SW480 (cell line): ENCODE measurements around the gene ASXL1.
A peak's percentile ranks its signal among the peaks of the same experiment; 100 is the strongest.
"Not testable (repeated sequence)": the region's sequence is repeated elsewhere in the genome, so short reads cannot be mapped to it uniquely, and the experiment has no call there.

Experiments used
- DNase-seq: peaks from one replicate; pipeline ENCODE4 v3.0.0-alpha.2; 2016; ENCODE audit warnings: low spot score

Gene ASXL1

DNA sequence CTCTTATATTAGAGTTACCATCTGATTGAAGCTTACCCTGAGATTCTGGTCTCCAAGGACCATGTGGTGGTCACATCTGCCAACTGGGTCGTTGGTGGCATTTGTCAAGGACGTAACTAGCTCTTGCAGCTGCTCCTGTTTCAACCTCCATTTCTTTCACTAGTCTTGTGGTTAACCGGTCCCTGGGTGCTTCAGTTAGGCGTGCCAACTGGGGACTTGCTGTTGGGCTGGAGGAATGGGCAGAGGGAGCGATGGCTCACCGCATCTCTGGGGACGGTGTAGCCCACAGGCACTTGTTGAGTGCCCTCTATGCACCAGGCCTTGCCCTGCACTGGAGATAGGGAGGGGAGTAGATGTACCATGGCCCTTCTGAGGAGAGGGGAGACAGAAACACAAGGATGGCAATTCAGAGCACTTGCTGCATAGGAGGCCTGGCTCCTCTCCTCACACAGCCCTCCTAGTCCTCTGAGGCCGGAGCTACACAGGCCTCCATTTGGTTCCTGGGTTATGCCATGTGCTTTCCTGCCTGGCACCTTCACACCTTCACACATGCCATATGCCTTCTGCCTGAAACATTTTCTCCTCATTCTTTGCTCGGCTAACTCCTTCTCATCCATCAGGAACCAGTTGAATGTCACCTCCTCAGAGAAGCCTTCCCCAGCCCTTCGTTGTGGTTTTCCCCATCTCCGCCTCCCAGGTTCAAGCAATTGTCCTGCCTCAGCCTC lies 20.0 kb upstream of the ASXL1 start:
- no peak for DNase-seq

DNA sequence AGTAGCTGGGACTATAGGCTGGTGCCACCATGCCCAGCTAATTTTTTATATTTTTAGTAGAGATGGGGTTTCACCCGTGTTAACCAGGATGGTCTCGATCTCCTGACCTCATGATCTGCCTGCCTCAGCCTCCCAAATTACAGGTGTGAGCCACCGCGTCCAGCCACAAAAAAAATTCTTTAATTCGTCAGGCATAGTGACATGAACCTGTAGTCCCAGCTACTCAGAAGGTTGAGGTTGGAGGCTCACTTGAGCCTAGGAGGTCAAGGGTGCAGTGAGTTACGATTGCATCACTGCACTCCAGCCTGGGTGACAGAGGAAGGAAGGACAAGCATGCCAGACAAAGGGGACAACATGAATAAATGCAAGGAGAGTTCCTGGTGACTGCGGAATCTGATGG lies 19.5 kb upstream of the ASXL1 start:
- no peak for DNase-seq

DNA sequence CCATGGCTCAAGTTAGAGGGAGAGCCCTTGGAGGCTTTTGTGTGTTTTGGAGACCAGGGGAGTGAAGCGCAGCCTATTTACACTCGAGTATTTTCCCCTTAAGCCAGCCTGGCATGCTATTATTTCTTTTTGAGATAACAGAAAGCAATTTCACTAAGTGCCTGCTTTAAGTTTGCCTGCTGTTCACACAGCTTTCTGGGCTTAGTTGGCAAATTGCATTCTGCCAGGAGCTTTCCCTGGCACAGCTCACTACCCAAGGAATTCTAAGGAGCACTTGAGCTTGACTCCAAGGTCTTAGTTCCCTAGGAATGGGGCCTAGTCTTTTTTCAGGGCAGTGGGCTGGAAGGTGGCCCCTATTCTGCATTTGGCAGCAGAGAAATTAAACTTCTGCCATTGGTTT lies 19.0 kb upstream of the ASXL1 start:
- no peak for DNase-seq

DNA sequence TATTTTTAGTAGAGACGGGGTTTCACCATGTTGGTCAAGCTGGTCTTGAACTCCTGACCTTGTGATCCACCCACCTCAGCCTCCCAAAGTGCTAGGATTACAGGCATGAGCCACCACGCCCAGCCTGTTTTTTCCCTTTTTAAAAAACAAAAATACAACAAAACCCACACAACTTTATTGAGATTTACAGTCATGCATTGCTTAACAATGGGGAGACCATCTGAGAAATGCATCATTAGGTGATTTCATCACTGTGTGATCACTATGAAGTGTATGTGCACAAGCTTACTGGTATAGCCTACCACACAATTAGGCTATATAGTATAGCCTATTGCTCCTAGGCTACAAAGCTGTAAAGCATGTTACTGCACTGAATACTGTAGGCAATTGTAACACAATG lies 17.1 kb upstream of the ASXL1 start:
- DNase-seq, result not testable (repeated sequence)

DNA sequence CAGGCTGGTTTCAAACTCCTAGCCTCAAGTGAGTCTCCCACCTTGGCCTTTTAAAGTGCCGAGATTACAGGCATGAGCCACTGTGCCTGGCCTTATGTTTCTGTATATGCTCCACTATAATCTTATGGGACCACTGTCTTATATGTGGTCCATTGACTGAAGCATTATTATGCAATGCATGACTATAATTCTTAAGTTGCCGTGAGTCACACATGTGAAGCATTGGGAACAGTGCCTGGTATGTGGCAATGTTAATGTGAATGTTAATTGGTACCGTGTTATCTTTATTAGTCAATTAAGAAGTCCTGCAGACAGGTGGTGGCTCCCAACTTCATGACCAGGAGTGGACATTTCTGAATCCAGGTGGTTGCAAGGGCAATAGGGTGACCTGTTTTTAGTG lies 14.7 kb upstream of the ASXL1 start:
- no peak for DNase-seq

DNA sequence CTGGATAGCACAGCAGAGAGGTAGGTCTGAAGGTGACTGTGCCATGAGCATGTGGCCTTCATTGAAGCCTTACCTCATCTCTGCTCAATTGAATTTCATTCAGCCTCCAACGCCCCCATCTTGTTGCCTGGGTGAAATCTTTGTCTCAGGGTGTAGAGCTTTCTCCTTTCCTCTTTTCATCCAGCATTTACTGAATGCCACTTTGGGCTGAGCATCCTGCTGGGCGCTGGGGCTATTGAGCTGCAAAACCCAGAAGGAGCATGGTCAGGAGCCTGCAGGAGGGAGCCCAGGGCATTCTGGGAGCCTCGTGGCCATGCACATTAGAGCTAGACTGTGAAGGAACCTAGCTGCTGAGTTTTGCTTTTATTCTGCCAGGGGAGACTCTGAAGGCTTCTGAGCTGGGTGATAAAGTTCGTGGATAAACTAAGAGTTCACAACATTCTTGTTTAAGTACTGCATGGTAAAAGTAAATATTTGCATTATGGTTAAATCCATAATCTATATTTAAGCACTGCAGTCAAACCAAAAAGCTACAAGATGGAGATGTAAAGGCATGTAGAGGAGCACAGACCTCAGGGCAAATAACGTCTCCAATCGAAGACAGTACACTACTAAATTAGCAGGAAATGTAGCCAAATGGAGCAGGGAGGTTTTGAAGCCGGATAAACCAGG lies 13.2 kb upstream of the ASXL1 start:
- no peak for DNase-seq

DNA sequence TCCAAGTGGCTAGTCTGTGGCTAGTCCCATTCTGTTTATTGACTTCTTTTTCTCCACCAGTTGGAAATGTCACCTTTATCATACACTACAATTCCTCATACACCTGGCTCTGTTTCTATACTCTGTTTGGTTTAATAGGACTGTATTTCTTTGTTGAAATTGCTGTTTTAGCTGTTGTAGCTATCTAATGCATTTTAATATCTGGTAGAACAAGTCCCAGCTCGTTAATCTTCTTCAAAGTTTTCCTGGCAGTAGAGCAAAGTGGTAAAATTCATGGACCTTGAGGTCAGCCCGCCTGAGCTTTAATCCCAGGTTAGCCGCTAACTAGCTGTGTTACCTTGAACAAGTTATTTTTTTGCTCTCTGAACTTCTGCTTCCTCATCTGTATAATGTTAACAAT lies 9.9 kb upstream of the ASXL1 start:
- no peak for DNase-seq

DNA sequence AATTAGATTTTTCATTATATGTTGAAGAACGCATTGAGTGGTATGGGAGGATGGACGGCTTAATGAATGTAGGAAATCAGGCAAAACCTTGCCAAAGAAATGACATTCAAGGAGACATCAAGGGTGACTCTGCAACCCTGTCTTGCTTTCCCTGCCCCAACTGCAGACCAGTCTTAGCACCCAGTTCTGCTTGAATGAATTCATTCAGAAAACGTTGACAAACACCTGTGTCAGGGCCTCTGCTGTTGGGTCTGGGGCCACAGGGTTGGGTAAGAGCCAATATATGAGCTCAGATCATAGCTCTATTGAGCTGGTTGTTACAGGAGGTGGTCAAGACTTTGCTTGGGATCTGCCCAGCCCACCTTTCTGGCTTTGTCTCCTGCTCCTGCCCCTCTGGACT lies 7.7 kb upstream of the ASXL1 start:
- DNase-seq, result no peak

DNA sequence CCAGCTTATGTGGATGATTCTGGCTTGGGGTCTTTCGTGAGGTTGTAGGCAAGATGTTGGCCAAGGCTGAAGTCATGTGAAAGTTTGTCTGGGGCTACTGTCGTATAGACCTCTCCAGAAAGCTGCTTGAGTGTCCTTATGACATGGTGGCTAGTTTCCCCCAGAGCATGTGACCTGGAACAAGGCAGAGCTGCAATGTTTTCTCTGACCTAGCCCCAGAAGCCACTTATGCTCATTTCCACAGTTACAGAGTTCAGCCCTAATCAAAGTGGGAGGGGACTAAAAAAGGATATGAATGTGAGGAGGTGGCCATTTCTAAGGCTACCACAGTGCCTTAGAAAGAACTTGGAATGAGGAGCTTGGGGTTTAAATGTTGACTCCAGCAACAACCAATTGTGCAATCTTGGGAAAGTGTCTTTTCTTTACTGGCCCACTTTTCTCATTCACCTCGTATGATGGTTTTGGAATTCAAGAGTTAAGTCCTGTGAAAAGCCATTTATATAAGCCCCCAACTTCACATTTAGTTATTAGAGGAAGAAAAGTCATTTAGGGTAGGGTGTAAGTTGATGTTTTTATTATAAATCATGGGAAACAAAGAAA lies 5.9 kb upstream of the ASXL1 start:
- DNase-seq, result no peak

DNA sequence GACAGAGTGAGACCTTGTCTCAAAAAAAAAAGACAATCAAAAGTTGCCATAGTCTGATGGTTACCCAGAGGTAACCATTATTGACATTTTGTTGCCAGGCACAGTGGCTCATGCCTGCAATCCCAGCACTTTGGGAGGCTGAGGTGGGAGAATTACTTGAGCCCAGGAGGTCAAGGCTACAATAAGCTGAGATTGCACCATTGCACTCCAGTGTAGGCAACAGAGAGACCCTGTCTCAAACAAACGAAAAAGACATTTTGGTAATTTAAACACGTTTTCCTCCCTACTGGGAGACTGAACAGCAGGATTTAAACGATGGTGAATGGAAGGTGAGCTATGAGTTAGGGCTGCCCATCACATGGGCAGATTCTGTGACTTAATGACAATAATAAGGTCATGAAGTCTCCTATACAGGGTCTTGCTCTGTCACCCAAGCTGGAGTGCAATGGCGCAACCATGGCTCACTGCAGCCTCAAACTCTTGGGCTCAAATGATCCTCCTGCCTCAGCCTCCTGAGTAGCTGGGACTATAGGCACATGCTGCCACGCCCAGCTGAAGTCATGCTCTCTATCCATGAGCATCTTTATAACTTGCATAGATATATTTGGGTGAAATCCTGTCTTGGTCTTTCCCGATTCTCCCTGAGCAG lies 4.2 kb upstream of the ASXL1 start:
- DNase-seq, result no peak

DNA sequence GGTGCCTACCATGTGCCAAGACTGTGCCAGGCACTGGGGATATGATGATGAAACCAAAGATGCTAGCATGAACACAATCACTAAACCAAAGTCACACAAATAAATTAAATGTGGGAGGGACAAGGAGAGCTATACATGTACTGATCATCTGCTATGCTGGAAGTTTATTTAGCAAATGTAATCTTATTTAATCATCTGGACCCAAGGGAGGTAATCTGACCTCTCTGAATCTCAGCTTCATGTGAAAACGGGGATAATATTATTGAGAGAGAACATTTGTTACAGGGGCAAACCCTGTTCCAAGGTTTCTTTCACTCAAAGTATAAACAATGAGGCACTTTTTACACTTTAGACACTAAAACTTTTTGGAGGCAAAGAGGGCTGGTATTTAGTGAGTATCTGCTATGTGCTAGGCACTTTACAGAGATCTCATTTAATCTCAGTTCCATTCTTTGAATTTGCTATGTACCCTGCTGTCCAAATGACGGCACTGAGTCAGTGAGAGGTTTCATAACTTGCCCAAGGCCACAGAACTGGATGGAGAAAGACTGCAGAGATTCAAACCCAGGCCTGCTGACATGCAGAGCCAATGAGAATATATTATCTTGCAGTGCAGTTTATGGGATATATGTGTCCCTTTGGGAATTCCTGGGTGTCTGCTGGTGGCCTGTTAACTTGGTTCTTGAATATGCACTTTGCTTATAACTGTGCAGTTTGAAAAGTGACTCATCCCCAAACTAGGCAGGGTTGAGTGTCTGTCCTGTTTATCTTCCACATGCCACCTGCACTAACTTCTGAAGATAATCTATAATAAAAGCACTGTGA lies 3.3 kb upstream of the ASXL1 start:
- DNase-seq, result peak; percentile 45

DNA sequence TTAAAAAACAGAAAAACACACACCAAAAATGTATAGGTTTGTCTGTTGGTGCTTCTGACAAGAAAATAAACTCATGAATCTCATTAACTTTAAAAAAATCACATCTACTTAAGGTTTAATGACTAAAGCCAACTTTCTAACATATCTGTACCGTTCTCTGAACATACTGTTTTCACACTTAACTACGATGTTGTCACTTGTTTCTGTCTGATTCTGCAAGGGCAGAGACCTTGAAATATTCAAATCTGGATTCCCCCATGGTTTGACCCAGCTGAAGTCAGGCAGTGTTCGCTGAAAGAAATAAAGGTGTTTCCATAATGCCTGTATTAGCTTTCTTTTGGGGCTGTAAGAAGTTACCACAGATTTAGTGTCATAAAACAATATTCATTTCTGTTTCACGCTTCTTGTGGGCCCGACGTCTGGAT lies 2.7 kb upstream of the ASXL1 start:
- no peak for DNase-seq

DNA sequence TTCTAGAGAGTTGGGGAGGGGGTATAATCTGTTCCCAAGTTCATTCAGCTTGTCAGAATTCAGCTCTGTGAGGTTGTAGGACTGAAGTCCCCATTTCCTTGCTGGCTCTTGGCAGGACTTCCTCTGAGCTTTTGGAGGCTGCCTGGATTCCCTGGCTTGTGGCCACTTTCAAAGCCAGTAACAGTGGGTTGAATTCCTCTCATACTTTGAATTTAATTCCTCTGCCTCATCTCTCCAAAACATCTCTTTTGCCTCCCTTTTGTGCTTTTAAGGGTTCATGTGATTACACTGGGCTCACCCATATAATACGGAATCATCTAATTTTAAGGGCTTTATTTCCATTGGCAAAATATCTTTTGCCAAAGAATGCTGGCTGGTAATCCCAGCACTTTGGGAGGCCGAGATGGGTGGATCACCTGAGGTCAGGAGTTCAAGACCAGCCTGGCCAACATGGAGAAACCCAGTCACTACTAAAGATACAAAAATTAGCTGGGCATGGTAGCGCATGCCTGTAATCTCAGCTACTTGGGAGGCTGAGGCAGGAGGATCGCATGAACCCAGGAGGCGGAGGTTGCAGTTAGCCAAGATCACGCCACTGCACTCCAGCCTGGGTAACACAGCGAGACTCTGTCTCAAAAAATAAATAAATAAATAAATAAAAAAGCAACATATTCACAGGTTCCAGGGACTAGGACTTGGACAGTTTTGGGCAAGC lies 2.1 kb upstream of the ASXL1 start:
- not testable (repeated sequence) for DNase-seq

DNA sequence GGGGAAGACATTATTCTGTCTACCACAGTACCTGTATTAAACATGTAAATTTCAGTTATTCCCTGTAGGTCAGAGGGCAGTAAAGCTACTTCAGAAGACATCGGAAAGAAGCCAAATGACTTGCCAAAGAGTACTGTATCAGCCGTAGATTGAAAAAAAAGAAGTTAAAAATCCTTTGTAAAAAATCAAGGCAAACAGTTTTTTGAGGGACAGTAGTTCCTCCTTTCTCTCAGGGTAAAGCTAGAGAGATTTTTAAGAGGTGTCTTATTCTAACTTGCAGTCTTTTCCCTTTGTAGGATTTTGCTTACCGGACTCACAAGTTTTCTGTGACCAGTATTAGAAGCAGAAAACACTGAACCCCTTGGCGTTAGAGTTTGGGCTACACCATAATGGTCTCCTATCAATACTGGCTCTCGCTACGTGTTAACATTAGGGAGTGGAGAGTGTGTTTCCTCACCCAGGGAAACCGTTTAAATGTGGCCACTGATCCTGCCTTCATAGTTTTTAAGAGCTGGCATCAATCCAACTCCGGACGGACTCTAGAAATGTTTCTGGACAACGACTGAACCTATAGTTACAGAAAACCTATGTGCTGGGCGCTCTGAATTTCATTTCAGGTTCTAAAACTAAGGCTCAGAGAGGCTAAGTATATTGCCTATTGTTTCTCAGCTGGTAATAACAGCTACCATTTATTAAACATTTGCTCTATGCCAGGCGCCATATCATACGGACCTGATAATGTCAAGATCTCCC lies 1.3 kb upstream of the ASXL1 start:
- DNase-seq, result no peak

DNA sequence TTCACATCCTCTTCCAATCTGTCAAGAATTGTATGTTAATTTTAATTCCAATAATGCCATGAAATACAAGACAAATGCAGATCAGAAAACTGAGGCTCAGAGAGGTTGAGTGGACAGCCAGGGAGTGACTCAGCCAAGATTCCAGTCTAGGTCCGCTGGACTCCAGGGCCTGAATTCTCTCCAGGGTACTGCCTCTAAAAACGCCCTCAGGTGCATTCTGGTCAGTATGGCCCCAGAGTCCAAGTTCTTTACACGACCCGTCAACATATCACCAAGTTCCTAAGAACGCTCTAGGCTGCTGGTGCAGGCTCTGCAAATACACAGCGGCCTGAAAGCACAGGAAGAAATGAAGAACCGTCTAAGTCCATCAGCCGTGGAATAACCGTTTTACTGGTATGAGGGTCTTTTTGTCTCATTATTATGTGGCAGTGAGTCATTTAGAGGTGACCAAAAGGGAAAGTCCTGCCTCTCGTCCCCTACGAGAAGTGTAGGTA lies 709 bp upstream of the ASXL1 start:
- DNase-seq, result peak; percentile 74

DNA sequence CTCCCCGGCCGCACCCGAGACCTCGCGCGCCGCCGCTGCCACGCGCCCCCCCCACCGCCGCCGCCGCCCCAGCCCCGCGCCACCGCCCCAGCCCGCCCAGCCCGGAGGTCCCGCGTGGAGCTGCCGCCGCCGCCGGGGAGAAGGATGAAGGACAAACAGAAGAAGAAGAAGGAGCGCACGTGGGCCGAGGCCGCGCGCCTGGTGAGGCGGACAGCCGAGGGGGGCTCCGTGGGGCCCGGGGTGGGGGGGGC lies 426 bp downstream of the ASXL1 start:
- DNase-seq, result no peak

DNA sequence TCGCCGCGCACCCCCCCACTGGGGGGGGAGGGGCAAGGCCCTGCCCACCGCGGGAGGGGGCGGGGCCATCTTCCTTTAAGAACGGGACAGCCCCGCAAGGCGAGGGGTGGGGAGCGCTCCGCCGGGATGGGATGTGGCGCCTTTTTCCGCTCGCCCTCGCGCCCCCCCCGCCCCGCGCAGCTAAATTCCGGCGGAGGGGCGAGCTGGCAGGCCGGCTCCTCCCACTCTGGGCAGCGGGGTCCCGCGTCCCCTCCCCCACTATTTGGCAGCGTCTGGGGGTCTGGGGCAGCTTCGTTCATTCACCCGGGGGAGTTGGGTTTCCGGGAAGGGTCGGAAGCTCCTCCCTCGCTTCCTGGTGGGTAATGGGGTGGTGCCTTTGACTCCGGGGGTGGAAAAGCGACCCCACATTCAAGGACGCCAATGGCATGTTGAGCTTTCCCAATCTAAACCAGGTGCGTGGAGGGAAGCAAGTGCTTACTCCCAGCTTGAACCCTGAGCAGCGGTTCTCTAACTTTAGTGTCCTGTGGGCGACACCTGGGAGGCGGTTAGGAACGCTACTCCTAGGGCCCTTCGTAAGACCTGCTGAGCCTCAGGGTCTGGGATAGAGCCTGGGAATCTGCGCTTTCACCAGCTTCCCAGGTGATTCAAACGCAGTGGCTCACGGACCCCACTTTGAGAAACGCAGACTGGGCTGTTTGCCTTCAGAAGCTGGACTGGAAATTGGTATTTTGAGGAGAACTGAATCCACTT lies 927 bp downstream of the ASXL1 start:
- peak; percentile 62 for DNase-seq

DNA sequence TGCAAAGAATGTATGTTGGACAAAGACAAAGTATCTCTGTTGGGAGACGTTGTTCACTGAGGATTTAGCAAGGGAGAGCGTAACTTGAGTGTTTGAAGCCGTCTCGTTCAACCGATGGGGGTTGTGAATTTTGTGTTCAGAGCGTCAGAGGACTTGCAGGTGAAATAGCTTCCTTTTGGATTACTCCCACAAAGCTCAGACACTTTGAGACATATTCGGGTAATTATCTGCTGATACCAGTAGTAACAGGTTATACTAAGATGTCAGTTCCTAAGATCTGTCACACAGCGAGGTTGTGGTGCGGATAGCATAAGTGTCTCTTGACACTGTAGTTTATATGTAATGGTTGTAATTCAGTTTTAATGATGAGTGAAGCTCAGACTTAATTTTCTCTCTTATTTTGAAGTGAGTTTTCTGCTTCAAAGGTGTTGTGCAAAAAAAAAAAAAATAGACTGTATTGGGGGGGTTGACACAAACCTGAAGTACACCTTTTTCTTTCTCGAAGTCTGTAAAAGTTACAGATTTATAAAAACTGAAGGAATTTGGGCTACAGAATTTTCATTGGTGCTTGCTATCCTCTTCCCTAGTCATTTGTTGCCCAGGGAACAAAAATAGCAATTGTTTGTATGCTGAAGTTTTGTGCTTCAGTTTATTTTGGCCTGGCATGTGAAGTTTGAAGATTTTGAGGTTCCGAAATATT lies 1.7 kb downstream of the ASXL1 start:
- DNase-seq, result no peak

DNA sequence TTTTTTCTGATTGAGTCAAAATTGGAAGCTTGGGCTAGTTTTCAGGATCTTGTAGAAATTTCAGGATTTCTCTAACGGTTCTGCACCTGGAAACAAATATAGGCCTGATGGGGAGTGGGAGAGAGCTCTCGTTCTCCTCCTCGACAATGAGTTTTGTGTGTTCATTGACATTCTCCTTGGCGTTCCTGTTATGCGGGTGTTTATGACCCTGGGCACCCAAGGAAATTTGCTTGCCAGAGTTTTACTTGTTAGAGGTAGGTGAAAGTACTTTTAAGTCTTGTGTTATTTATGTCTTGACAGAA lies 2.2 kb downstream of the ASXL1 start:
- DNase-seq, result no peak

DNA sequence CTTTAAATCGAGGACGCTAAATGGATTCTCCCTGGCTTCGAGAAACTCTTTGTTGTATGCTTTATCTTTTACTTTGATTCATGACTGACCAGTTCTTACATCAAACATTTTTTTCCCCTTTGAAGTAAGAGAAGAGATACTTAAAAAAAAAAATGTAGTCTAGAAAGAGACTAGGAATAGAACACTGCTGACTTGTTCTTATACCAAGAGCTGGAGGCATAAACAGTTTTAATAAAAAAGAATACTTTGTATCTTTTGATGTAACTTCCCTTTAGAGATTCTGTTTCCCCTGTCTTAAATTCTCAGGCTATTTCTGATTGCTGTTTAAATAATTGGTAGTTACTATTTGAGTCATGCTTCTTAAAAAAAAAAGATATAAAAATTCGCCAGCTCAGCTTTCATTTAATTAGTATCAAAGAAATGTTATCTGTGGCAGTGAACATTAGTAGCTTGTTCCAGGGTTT lies 4.8 kb downstream of the ASXL1 start:
- peak; percentile 48 for DNase-seq
